NCI-H82 treated with DMSO at 0.1 percent for 48 hours (cell line): ENCODE results near the gene LRP1B.

Experiments used
- DNase-seq: peaks from one replicate; lab custom pipeline; 2025; ENCODE audit not compliant: unreplicated experiment; lab: John Stamatoyannopoulos, UW

The LRP1B gene

DNA sequence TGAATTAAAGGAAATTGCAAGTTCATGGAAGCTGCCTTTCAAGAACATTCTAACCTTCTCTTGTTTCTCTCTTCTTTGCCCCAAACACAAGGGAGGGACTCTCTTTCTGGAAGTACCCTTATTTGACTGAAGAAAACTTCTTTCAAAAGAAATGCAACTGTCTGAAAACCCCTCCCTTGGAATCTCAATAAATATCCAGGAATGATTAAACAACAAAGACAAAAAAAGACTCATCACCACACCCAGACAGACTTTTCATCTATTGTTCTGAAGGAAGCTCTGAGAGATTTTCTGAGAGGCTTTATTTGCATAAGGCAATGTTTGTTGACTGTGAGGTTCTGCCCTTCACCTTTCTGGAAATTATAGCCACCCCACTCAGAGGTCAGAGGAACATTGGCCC lies 1260.9 kb downstream of the LRP1B start:
- DNase-seq, result no peak

DNA sequence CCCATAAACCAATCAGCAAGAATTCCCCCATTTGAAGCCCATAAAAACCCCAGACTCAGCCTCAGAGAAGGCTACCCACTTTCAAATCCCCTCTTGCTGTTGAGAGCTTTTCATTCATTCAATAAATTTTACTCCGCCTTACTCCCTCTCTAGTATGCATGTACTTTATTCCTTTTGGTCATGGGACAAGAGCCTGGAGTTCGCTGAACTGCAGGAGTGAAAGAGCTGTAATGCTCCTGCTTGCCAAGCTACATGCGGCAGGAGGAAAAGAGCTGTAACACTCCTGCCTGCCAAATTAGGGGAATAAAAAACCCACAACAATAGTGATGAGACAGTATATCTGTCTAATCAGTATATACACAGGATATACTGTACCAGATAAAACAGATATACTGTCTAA lies 1261.7 kb downstream of the LRP1B start:
- DNase-seq, result no peak

DNA sequence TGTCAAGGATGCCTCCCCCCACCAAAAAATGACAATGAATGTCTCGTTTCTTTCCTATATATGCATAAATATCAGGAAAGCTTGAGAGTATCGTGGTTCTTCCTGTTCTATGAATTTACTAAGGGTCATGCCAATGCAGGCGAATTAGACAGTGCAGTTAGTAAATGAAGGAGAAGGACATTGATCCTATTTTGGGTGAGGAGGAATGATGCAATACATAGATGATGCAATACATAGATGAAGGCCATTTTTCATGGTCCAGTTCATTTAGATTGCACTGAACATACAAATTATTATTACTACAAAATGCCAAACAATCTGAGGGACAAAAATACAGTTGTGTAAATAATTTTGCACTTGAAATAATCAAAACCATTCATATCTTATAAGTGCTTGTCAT lies 1265.0 kb downstream of the LRP1B start:
- DNase-seq, result no peak

- DNase-seq, result peak; percentile 38
Observed at GRCh38 chr2:140863713-140864112, 1267.1 kb downstream of the LRP1B start.

DNA sequence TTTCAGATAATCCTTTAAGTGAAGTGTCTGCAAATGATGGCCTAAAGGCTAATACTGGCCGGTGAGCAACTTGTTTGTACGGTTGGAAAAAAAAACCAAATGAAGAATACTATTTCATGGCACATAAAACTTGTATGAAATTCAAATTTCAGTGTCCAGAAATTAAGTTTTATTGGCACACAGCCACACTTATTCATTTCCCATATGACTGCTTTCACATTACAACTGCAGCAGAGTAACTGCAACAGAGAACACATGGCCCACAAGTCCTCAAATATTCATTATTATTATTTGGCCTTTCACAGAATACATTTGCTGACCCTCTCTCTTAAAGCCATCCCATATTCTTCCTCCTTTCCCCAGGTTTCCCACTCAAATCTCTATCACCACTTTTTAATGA lies 1268.6 kb downstream of the LRP1B start:
- no peak for DNase-seq

- no peak for DNase-seq
Observed at GRCh38 chr2:140861666-140862065, 1269.2 kb downstream of the LRP1B start.

DNA sequence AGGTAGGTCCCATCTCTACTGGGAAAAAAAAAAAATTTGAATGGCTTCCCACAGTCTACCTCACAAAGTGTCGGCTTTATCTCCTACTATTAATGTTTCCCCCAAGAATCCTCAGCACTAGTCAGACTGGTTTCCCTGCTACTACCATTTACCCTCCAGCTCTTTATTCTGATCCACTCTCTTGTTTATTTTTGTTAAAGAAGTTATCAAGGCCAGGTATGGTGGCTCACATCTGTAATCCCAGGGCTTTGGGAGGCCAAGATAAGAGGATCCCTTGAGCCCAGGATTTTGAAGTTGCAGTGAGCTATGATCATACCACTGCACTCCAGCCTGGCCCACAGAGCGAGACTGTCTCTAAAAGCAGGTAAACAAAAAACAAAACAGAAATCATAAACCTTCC lies 1275.3 kb downstream of the LRP1B start:
- no peak for DNase-seq

GRCh38 chr2:140851258-140851981 lies 1279.4 kb downstream of the LRP1B start:
- no peak for DNase-seq

- DNase-seq, result no peak
Observed at GRCh38 chr2:140843186-140843585, 1287.6 kb downstream of the LRP1B start.

GRCh38 chr2:140842110-140842509 lies 1288.7 kb downstream of the LRP1B start:
- DNase-seq, result no peak

- DNase-seq, result no peak
Observed at GRCh38 chr2:140841141-140841540, 1289.7 kb downstream of the LRP1B start.

DNA sequence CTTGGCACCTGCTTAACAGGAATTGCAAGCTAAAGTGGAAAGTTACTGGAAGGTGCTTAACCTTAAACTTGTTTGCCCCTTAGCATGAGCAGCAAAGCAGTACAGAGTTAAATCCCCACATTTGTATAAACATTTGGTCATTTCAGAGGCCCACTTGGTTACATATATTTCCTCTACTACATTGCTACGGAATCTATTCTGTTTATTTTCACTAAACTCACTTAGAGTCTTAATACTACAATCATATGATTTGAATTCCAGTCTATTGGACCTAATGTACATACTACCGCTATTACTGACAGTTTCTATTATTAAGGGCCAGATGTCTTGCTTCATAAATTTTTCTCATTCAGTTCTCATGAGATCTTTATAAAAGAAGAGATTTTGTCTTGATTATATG lies 1294.0 kb downstream of the LRP1B start:
- no peak for DNase-seq

DNA sequence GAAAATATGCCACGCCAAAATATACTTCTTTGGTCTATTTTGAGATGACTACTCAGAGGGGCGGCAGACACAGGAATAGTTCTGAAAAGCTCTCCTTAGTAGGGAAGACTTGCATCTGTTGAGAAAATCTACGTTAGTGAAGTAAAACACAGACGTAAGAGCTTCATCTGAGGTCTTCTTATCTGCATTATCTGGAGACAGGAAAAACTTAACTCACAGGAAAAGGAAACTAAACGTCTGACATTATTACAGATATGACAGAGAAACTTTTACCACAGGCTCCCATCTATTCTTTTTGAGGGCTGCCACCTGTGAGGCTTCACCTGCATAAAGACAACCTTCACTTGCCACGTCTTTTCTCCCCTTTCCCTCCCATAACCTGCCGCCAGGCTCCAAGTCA lies 1295.7 kb downstream of the LRP1B start:
- no peak for DNase-seq

GRCh38 chr2:140814141-140814540 lies 1316.7 kb downstream of the LRP1B start:
- DNase-seq, result no peak

DNA sequence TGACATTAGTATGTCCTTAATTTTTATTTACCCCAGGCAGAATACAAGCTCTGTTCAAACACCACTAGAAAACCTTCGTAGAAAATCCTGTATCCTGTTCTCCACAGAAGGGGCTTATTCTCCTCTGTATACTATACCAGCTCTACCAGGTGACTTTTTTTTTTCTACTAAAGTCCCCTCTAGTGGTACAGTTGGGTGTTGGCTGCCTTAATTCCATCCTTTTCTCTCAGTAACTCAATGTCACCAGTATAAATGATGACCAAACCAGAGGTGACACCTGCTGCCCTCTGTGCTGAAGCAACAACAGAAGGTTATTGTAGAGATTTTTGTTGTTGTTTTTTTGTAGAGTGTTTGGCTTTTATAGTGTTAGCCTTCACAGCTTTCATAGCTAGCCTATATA lies 1322.0 kb downstream of the LRP1B start:
- DNase-seq, result no peak

DNA sequence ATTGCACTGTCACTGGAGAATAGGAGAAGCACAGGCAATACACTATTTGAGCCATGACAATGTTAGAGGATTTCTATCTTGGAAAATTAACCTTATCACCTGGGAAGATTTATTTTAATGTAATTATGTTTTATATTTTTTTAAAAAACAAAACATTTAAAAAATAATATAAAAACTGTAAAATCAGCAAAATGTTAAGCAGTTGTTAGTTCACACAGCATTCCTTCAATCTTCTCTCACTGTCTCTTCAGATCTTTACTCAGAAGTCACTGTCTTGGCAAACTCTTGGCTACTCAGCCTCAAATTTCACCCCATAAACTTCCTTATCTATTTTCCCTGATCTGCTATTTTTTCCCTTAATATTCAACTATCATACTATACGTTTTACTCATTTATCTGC lies 1322.6 kb downstream of the LRP1B start:
- DNase-seq, result no peak

GRCh38 chr2:140804700-140805260 lies 1326.0 kb downstream of the LRP1B start:
- DNase-seq, result no peak

DNA sequence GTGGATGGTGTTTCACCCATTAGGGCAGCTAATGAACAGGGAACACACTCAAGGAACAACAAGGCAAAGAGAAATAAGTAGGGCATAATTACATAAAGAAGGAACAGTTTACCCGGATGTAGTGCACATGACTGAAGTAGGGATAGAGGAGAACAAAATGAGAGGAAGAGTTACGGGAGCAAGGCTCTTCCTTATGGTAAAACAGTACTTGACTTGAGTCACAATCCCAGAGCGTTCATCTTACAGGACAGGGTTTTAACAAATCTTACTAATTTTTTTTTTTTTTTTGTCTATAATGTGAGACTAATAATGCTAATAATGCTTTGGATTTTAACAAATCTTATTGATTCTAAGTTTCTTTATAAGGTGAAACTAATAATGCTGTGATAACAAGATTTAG lies 1329.5 kb downstream of the LRP1B start:
- no peak for DNase-seq

- DNase-seq, result no peak
Observed at GRCh38 chr2:140797718-140798117, 1333.1 kb downstream of the LRP1B start.

DNA sequence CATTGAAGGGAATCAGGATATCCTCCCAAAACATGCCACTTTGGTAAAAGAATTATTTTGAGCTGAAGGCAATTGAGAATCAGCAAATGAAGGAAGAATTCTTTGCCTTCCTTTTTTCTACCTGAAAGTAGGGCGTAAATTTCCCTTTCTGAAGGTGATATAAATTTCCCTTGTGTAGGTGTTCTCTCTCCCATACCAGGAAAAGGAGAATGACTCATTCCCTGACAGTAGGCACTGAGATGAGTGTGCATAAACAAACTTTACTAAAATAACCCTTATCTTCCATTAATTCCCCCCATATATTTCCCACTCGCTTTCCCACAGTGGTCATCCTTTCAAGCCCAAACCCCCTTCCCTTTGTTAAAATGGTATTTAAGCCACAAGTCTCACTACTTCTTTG lies 1339.0 kb downstream of the LRP1B start:
- no peak for DNase-seq

- no peak for DNase-seq
Observed at GRCh38 chr2:140786585-140786984, 1344.2 kb downstream of the LRP1B start.

GRCh38 chr2:140775411-140775810 lies 1355.4 kb downstream of the LRP1B start:
- peak; percentile 30 for DNase-seq

GRCh38 chr2:140770645-140771044 lies 1360.2 kb downstream of the LRP1B start:
- no peak for DNase-seq
